AG08395 (cell line): ENCODE results near the gene ALG9.
A peak's percentile ranks its signal among the peaks of the same experiment; 100 is the strongest.

Experiments
- DNase-seq: peaks from one replicate; pipeline ENCODE4 v3.0.0; 2012; ENCODE audit warnings: mixed read lengths, low spot score

The ALG9 gene

DNA sequence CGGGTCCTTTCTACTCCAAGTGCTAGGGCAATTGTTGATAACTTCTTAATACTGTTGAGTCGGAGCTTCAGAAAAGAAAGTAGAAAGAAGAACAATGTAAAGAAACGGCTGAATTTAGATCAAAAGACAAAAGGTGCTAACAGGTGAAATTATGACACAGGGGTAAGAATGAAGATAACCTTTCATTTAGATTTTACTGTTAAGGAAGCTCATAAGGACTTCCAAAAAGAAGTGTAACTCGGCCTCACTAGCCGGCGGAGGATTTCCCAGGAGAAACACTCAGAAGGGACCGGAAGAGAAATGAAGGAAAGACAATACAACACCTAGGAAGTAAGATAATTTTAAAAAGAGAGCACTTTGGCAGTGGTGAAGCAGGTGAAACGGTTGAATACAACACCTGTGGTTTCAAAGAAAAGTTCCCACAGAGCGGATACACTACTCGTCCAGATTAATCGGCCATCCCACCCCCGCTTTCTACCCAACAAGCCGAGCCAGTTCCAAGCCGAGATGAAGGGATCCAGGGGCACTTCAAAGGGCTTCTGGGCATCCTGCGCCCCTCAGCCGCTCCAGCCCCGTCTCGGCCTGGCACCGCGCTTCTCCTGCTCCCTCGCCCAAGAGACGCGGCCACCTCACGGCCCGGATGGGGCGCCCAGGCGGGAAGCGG lies 105.9 kb downstream of the ALG9 start:
- peak; percentile 29 for DNase-seq

DNA sequence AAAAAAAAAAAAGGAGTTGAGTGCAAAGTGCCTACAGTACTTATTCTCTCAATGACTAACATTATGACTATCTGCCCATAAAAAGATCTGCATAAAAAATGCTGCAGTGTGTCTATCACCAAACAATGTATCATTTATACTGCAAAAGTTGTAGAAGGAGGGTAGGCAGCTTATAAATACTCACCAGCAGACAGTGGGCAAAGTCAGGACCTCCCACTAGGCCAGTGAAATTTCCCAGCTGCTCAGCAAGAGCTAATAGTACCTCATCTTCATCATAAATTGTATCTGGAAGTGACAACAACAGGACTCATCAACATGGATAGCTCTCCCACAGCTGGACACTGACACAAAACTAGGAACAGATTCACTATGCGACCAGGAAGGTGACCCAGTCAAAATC lies 106.8 kb downstream of the ALG9 start:
- peak; percentile 27 for DNase-seq

DNA sequence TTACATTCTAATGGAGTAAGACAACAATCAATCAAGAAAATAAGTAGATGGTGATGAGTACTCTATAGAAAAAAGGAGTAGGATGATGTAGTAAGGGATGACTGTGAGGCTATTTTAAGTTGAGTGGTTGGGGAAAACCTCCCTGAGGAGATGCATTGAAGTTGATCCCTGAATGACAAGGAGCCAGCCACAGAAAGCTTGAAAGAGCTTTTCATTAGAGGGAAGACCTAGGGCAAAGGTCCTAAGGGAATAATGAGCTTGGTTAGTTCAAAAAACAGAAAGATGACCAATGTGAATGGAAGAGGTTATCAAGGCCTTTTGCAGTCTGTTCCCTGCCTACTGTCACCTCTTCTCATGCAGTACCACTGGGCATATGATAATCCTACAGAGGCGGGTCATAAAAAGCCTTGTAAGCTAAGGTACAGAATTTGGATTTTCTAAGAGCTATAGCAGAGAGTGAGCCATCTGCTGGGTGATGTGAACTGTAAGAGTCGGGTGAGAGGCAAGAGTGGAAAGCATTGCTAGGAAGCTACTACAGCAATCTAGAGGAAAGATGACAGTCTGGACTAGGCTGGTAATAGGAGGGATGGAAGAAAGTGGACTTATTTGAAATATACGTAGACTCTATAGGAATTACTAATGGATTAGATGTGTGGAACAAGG lies 108.3 kb downstream of the ALG9 start:
- no peak for DNase-seq

DNA sequence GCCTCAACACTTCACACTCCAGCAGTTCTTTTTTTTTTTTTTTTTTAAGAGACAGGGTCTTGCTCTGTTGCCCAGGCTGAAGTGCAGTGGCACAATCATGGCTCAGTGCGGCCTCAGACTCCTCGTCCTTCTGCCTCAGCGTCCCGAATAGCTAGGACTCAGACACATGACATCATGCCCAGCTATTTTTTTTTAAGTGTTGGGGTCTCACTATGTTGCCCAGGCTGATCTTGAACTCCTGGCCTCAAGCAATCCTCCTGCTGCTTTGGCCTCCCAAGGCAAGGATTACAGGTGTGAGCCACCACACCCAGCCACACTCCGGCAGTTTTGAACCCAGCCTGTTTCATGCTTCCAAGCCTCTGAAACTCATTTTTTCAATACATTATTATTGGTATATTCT lies 108.9 kb downstream of the ALG9 start:
- no peak for DNase-seq

DNA sequence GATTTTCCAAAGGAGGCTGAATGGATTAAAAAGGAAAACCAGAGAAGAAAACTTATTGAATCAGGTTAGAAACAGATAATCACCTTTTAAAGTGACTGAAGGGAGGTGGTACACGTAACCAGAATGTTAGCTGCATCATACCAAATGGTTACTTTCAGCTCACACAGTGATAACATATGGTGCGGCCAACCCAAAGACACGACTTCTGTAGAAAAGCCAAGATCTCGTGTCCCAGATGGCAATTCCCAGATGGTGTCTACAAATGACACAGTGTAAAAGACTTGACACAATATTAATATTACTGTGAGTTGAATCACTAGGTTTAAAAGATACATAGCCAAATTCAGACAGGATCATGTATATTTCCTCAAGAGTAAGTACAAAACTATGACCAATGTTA lies 110.3 kb downstream of the ALG9 start:
- no peak for DNase-seq

DNA sequence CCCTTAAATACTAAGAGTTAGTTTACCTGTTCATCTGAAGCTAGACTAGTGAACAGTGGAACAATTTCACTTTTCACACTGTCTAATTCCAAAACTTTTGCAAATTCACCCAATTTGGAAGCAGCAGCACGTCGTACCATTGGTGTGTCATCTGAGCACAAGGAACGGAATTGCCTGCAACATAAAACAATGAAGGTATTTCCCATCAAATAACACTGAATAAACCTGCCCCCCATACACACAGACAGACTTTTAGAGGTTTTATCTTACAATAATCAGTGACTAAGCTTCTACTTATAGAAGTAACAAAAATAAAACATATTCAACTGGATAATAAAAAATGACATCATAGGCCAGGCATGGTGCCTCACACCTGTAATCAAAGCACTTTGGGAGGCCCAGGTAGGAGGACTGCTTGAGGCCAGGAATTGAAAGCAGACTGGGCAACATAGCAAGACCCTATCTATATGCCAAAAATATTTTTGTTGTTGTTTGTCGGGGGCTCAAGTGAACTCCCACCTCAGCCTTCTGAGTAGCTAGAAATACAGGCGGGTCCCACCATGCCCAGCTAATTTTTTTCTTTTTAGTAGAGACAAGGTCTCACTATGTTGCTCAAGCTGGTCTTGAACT lies 111.5 kb downstream of the ALG9 start:
- DNase-seq, result no peak

DNA sequence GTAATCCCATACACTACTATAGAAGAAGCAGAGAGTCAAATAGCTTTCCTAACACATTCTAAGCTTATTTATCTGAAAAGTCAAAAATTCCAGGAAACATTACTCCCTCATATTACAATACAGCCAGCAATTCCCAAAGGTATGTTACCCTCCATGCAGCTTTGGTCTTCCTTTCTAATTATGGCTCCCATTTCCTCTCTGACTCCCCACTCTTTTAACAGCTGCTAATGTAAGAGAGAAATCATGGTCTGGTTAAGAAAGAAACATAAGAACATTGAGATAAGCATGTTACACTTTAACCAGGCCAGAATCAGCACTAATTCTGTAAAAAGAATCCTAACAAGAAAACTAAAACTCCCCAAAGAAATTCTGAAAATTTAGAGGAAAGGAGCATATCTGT lies 112.0 kb downstream of the ALG9 start:
- DNase-seq, result no peak

DNA sequence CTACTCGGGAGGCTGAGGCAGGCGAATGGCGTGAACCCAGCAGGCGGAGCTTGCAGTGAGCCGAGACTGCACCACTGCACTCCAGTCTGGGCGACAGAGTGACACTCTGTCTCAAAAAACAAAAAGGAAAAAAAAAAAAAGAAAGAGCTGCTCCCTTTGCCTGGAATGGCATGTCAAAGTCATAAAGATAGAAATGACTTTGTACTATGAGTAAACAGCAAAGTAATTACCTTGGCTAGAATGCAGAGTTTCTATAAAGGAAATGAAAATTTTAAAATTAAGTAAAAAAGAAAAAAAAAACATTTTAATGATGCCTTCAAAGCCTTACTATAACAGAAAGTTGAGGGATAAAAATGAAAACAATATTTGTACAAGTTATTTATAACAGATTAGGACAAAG lies 115.3 kb downstream of the ALG9 start:
- no peak for DNase-seq

DNA sequence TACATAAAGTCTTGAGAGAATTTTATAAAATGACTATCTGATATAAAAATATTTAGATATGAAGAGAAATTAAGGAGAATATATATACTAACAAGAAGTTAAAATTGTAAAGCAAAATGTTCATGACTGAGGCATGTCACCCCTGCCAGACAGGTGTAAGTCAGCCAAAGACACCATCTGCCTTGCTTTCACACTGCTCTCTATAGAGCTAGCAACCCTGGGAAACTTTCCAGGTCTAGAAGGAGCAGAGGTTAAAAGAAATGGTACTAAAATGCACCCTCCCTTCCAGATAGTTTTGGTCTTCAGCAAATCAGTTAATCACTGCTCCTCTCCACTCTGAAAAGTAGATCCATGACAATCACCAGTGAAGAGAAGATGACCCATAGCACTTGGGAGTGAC lies 121.7 kb downstream of the ALG9 start:
- DNase-seq, result no peak

DNA sequence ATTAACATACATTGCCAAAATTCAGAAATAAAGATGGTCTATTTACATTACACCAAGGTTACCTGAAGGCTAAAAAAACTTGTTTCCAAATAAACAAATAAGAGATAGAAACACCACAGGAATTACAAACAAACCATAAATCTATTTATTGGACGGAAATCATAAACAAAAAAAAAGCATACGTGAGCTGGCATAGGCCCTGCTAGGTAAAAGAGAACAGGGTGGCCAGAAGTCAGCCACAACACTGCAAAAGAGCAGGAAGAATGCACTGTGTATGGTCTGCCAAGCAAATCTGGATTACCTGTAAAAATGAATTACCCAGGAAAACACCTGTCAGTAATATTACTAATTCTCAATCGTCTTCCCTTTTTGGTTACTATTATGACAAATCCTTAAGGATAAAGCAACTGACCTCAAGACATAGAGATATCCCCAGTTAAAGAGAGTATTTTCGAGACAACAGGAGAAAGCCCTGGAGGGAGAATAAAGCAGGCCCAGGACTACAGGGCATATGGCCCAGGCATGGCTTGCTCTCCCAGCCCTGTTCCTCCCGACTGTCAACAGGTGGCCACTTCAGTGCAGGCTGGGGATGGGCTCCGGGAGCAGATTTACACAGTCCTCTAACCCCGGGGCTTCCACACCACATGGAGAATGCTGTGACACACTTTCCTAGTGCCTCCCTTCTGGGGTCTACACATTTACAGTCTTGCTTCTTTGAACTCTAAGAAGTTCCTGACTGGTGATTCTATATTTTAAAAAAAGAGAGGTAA lies 123.2 kb downstream of the ALG9 start:
- DNase-seq, result no peak

DNA sequence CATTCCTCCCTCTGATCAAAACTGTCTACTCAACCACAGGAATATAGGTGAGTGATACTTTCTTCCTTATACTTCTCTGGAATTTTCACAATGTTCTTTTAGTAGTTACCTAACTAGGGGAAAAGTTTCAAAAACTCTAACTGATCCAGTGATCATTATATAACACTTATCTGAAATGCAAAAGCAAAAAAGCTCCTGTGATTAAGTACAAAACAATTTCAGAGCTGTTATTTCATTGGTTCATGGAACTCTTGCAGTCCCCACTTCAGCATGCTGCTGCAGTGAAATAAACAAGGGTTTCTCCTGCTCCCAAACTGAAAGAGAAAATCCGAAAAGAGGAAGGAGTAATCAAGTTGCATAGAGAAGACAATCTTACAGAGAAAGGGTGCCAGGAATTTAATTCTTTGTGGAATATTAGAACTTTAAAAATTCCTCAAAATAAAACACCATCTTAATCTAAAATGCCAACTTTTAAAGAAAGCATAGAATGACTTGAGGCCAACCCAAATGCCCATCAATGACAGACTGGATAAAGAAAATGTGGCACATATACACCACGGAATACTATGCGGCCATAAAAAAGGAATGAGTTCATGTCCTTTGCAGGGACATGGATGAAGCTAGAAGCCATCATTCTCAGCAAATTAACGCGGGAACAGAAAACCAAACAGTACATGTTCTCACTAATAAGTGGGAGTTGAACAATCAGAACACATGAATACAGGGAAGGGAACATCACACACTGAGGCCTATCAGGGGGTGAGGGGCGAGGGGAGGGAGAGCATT lies 125.5 kb downstream of the ALG9 start:
- DNase-seq, result peak; percentile 60

DNA sequence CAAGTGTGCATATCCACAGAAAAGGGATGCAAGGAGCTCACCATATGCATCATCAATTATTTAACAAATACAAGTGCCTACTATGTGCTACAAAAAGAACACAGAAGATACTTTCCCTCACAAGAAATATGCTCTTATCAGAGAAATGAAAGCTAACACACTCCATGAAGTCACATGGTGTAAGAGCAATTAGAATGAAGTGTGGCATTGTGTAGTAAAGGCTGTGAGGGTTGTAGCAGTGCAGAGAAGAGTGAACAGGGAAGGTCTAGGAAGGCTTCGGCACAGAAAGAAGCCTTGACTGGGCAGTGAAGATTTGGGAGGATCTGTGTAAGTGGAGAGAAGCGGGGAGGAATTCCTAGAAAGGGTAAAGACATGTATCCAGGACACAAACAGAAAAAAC lies 127.7 kb downstream of the ALG9 start:
- no peak for DNase-seq

DNA sequence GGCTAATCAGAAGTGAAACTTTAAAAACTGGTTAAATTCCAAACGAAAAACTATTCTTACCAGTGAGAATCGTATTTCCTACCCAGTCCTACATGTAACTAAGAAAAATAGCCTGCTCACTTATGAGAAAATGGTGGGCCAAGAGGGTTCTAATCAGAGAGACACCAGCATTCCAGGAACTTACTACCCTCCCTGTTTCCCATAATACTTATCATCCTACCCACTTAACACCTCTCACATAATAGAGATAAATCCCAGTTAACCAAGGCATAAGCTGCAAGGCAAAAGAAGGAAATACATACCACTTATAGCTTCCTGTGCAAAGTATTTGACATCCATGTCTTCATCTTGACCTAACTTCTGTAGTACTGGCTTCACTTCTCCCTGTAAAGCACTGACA lies 129.6 kb downstream of the ALG9 start:
- no peak for DNase-seq

DNA sequence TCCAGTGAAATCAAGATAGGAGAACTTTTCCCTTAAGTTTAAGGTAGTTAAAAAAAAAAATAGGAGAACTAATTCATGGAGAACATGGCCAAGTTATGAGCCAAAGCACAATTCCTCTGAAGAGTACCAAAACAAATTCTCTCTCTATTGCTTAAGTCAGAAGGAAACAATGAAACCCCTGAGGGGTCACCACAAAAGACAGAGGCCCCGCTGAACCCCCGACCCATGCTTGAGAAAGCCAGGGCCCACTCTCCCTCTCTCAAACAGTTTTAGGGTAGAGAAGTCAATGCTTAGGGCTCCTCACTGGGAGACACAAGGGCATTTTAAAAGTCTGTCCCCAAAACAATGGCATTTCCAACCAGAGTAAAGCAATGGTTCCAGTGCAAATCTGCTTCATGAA lies 132.1 kb downstream of the ALG9 start:
- DNase-seq, result no peak

DNA sequence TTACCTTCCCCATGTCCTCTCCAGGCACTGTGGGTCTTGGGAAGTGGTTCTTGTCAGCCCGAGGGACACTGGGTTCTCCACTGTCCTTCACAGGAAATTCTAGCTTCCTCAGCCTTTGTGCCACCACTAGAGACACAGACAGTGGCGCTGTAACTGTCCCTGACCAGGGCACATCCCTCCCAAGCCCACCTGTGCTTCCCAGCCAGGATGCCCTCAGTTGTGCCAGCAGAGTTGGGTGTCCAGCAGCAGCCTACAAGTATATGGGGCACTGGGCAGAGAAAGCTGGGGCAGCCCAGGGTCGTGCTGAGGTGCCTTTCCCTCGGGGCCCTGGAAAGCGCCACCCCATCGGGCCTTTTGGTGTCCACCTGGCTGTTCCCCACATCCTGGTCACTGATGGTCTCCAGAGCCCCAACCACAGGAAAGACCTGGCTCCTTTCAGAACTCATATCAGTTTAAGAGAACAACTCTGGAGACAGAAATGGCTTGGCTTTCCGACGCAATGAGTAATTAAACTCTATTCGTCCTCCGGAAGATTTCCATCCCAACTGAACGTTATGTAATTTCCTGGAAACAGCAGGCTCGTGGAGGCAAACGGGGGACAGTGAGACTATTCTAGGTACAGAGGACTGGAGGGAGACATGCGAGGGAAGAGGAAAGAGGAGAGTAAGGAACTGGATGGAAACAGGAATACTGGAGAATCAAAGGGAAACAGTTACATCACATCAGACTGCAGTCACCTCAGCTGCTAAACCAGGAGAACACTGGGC lies 133.8 kb downstream of the ALG9 start:
- DNase-seq, result no peak

DNA sequence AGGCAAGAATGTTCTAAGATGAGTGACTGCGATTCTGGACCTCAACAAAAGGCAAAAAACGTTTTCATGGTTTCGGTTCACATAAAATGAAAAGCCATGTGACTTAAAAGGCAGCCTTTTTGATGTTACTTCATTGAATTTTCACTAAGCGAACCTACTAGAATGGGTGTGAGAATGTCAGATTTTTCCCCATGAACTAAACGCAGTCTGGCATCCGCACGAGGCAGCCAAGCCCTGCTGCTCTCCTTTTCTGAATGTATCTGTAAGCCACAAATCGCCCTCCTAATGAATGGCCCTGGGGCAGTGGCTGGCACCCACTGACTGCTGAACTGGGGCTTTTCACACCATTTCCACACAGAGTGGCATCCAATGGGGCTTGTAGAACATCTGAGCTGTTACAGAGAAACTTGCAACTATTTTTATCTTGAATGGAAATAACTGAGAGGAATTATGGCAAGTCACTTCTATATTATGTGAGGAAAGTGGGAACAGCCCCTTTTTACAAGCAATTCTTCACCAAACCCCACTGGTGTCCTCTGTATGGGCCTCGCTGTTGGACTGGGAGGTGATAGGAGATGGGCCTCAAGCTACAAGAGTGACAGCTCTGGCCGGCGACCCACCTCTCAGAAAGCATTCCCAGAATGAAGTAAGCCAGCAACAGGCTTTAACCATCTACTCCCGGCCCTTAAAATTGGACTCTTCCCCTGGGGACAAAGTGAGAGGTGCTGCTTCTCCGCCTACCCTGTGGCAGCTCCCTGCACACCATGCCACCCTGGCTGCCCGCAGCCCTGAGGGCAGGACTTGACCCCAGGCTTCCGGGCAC lies 134.5 kb downstream of the ALG9 start:
- no peak for DNase-seq
